Stimulated activated CD4-positive, alpha-beta T cell treated with anti-CD3 and anti-CD28 coated beads, TNF-alpha, amount 100 ng/mL, for 4 hours (primary cell): ENCODE results near the gene PDE4B.
"Not testable (repeated sequence)": the region's sequence is repeated elsewhere in the genome, so short reads cannot be mapped to it uniquely, and the experiment has no call there.

Experiments used
- DNase-seq, 3 experiments: peaks; one replicate each; pipeline ENCODE4 v3.0.0-alpha.2; 2020; ENCODE audit warnings: low read depth in 3 of 3

PDE4B gene

DNA sequence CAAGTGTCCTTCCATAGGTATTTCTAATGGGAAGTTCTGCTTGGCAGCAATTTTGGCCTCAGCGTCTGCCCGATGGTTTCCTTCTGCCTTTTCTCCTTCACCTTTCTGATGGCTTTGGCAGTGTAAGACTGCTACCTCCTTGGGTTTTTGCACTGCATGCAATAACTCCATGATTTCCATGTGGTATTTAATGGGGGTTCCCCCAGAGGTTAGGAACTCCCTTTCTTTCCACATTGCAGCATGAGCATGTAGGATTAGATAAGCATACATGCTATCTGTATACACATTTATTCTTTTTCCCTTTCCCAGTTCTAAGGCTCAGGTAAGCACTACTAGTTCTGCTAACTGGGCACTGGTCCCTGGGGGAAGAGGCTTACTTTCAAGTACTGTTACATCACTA, 628.2 kb downstream of the PDE4B start:
- DNase-seq = not testable (repeated sequence)

- DNase-seq = no peak
Observed at GRCh38 chr1:66422804-66423203, 630.1 kb downstream of the PDE4B start.
